Endothelial cell of umbilical vein (primary cell): ENCODE measurements around the gene U2AF1.
"Not testable (repeated sequence)": the region's sequence is repeated elsewhere in the genome, so short reads cannot be mapped to it uniquely, and the experiment has no call there.

Experiments
- EZH2 ChIP-seq: IDR thresholded peaks from 2 replicates; pipeline ENCODE4 v1.6.1; 2012; ENCODE audit warnings: borderline replicate concordance, low read depth, mild to moderate bottlenecking, moderate library complexity, low read length, inconsistent platforms; ENCODE audit not compliant: severe bottlenecking
- FOS ChIP-seq: IDR thresholded peaks from 2 replicates; pipeline ENCODE4 v1.6.1; 2011; ENCODE audit warnings: mild to moderate bottlenecking, low read length, moderate library complexity, borderline replicate concordance; ENCODE audit not compliant: insufficient read depth
- GATA2 ChIP-seq: IDR thresholded peaks from 2 replicates; pipeline ENCODE4 v1.7.0; 2011; ENCODE audit warnings: low read depth, mild to moderate bottlenecking, moderate library complexity, mixed read lengths, low read length; ENCODE audit not compliant: insufficient read length, insufficient read depth
- POLR2A ChIP-seq: IDR thresholded peaks from 2 replicates; pipeline ENCODE4 v1.6.1; 2012; ENCODE audit warnings: low read depth, mild to moderate bottlenecking, control low read depth, low read length
- POLR2AphosphoS5 ChIP-seq: IDR thresholded peaks from 2 replicates; pipeline ENCODE4 v1.6.1; 2012; ENCODE audit warnings: low read depth, mild to moderate bottlenecking, control low read depth, low read length, moderate library complexity; ENCODE audit not compliant: insufficient read depth
- TF ChIP-seq, protein P1 (sequence below), 2 donors: IDR thresholded peaks; 1 replicate in 1 of 2; 2 replicates in 1 of 2; pipeline ENCODE4 v1.5.1; 2011; ENCODE audit warnings: low read length in 2 of 2, mild to moderate bottlenecking in 2 of 2, moderate library complexity in 2 of 2, control low read depth in 1 of 2, inconsistent platforms in 1 of 2, low read depth in 1 of 2; ENCODE audit not compliant: insufficient read depth in 1 of 2; ENCODE audit errors: extremely low read depth in 1 of 2
- TF ChIP-seq, protein P2 (sequence below): IDR thresholded peaks from 2 replicates; pipeline ENCODE4 v1.6.1; 2011; ENCODE audit not compliant: insufficient read depth, insufficient read length

DNA sequence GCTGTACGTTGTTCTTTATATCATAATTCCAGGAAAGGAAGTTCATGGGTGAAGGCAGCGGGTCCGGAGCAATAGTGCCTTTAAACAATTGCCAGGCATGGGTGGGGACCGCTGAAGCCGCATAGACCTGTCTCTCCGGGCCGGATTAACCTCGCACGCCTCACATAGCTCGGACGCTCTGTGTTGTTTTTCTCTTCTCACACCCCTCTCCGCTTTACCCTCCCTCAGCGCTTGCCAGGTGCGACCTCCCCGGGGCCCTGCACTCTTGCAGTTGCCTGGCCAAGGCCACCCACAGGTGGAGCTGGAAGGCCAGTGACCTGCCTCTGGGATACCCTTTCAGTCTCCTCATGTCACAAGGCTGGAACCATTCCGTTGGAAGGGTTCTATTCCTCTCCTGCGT is 807 bp upstream of the U2AF1 start:
- TF ChIP-seq, protein P1, sequence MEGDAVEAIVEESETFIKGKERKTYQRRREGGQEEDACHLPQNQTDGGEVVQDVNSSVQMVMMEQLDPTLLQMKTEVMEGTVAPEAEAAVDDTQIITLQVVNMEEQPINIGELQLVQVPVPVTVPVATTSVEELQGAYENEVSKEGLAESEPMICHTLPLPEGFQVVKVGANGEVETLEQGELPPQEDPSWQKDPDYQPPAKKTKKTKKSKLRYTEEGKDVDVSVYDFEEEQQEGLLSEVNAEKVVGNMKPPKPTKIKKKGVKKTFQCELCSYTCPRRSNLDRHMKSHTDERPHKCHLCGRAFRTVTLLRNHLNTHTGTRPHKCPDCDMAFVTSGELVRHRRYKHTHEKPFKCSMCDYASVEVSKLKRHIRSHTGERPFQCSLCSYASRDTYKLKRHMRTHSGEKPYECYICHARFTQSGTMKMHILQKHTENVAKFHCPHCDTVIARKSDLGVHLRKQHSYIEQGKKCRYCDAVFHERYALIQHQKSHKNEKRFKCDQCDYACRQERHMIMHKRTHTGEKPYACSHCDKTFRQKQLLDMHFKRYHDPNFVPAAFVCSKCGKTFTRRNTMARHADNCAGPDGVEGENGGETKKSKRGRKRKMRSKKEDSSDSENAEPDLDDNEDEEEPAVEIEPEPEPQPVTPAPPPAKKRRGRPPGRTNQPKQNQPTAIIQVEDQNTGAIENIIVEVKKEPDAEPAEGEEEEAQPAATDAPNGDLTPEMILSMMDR (IDR thresholded peaks at IDR 0.05; ENCODE audit: extremely low read depth in 1 of 2, insufficient read depth in 1 of 2, low read depth in 1 of 2, low read length in 2 of 2), result not testable (repeated sequence)
- TF ChIP-seq, protein P2, sequence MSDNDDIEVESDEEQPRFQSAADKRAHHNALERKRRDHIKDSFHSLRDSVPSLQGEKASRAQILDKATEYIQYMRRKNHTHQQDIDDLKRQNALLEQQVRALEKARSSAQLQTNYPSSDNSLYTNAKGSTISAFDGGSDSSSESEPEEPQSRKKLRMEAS, result not testable (repeated sequence)
- not testable (repeated sequence) for TF ChIP-seq EZH2, POLR2A, GATA2, POLR2AphosphoS5, FOS
